H1 (cell line): ENCODE measurements around the gene ZNF316. TPM values are rescaled to one million over a fixed set of nuclear protein-coding genes. Genes with fewer than 3 reads are reported as not detected.

ENCODE experiments used
- ASH2L ChIP-seq: fragments of 200-600, 300-600 bp; sonication (generic); IDR thresholded peaks from one replicate; pipeline ENCODE4 v1.7.1; 2017; ENCODE audit warnings: low read length
- BCL11A ChIP-seq, 2 experiments: IDR thresholded peaks; one replicate each; pipeline ENCODE4 v1.6.1; 2011; ENCODE audit warnings: low read depth in 2 of 2, low read length in 2 of 2, mild to moderate bottlenecking in 2 of 2
- CHD1 ChIP-seq: IDR thresholded peaks from 2 replicates; pipeline ENCODE4 v1.6.1; 2012; ENCODE audit warnings: low read depth, low read length, improper control_type of control experiment
- POLR2AphosphoS5 ChIP-seq: IDR thresholded peaks from 2 replicates; pipeline ENCODE4 v1.6.1; 2011; ENCODE audit warnings: low read depth, low read length
- POU5F1 ChIP-seq: IDR thresholded peaks from 2 replicates; pipeline ENCODE4 v1.6.1; 2011; ENCODE audit warnings: low read depth, mild to moderate bottlenecking, low read length, moderate library complexity
- RBBP5 ChIP-seq: IDR thresholded peaks from 2 replicates; pipeline ENCODE4 v1.7.1; 2012; ENCODE audit warnings: low read depth, mild to moderate bottlenecking, inconsistent platforms, low read length, moderate library complexity, borderline replicate concordance
- ZNF274 ChIP-seq: IDR thresholded peaks from 2 replicates; pipeline ENCODE4 v1.7.0; 2012; ENCODE audit warnings: low read length, borderline replicate concordance; ENCODE audit errors: extremely low read depth
- polyA plus RNA-seq, 7 experiments: library from polyadenylated mRNA; depleted of rRNA in 3 of 7; stranded (reverse) in 5 of 7; unstranded in 2 of 7; fragments of >200 nt in 5 of 7; fragments of 200-250 nt in 2 of 7; gene quantifications; 1 replicate in 5 of 7; 2 replicates in 1 of 7; 4 replicates in 1 of 7; pipeline versions ENCODE4 v1.2.1 to v1.2.3, GENCODE V29; 2011 to 2013; ENCODE audit warnings: missing spikeins in 2 of 7, mixed read lengths in 2 of 7
- total RNA-seq: library from RNA; stranded (reverse); fragmentation: NEBNext Ultra II Directional; extraction: Animal tissue kit (Norgen Biotek cat#: 25700); gene quantifications from 2 replicates; pipeline ENCODE4 v1.2.1, GENCODE V29; 2021
- TF ChIP-seq, protein P1 (sequence below): fragments of 300-600 bp; sonication (generic); IDR thresholded peaks from 2 replicates; pipeline ENCODE4 v1.7.1; 2012; ENCODE audit warnings: low read length, moderate library complexity, mild to moderate bottlenecking, inconsistent platforms; ENCODE audit not compliant: insufficient replicate concordance
- TF ChIP-seq, protein P2 (sequence below): IDR thresholded peaks from 2 replicates; pipeline ENCODE4 v1.6.1; 2011; ENCODE audit warnings: low read depth, mild to moderate bottlenecking, low read length; ENCODE audit not compliant: insufficient read depth

Gene ZNF316
- total and polyA plus RNA-seq, 2 of the 8 experiments (the other 6 are each of a cell fraction or from before 2014, with no cell fraction given), result 3.6 to 13.7 TPM

- TF ChIP-seq, protein P1, sequence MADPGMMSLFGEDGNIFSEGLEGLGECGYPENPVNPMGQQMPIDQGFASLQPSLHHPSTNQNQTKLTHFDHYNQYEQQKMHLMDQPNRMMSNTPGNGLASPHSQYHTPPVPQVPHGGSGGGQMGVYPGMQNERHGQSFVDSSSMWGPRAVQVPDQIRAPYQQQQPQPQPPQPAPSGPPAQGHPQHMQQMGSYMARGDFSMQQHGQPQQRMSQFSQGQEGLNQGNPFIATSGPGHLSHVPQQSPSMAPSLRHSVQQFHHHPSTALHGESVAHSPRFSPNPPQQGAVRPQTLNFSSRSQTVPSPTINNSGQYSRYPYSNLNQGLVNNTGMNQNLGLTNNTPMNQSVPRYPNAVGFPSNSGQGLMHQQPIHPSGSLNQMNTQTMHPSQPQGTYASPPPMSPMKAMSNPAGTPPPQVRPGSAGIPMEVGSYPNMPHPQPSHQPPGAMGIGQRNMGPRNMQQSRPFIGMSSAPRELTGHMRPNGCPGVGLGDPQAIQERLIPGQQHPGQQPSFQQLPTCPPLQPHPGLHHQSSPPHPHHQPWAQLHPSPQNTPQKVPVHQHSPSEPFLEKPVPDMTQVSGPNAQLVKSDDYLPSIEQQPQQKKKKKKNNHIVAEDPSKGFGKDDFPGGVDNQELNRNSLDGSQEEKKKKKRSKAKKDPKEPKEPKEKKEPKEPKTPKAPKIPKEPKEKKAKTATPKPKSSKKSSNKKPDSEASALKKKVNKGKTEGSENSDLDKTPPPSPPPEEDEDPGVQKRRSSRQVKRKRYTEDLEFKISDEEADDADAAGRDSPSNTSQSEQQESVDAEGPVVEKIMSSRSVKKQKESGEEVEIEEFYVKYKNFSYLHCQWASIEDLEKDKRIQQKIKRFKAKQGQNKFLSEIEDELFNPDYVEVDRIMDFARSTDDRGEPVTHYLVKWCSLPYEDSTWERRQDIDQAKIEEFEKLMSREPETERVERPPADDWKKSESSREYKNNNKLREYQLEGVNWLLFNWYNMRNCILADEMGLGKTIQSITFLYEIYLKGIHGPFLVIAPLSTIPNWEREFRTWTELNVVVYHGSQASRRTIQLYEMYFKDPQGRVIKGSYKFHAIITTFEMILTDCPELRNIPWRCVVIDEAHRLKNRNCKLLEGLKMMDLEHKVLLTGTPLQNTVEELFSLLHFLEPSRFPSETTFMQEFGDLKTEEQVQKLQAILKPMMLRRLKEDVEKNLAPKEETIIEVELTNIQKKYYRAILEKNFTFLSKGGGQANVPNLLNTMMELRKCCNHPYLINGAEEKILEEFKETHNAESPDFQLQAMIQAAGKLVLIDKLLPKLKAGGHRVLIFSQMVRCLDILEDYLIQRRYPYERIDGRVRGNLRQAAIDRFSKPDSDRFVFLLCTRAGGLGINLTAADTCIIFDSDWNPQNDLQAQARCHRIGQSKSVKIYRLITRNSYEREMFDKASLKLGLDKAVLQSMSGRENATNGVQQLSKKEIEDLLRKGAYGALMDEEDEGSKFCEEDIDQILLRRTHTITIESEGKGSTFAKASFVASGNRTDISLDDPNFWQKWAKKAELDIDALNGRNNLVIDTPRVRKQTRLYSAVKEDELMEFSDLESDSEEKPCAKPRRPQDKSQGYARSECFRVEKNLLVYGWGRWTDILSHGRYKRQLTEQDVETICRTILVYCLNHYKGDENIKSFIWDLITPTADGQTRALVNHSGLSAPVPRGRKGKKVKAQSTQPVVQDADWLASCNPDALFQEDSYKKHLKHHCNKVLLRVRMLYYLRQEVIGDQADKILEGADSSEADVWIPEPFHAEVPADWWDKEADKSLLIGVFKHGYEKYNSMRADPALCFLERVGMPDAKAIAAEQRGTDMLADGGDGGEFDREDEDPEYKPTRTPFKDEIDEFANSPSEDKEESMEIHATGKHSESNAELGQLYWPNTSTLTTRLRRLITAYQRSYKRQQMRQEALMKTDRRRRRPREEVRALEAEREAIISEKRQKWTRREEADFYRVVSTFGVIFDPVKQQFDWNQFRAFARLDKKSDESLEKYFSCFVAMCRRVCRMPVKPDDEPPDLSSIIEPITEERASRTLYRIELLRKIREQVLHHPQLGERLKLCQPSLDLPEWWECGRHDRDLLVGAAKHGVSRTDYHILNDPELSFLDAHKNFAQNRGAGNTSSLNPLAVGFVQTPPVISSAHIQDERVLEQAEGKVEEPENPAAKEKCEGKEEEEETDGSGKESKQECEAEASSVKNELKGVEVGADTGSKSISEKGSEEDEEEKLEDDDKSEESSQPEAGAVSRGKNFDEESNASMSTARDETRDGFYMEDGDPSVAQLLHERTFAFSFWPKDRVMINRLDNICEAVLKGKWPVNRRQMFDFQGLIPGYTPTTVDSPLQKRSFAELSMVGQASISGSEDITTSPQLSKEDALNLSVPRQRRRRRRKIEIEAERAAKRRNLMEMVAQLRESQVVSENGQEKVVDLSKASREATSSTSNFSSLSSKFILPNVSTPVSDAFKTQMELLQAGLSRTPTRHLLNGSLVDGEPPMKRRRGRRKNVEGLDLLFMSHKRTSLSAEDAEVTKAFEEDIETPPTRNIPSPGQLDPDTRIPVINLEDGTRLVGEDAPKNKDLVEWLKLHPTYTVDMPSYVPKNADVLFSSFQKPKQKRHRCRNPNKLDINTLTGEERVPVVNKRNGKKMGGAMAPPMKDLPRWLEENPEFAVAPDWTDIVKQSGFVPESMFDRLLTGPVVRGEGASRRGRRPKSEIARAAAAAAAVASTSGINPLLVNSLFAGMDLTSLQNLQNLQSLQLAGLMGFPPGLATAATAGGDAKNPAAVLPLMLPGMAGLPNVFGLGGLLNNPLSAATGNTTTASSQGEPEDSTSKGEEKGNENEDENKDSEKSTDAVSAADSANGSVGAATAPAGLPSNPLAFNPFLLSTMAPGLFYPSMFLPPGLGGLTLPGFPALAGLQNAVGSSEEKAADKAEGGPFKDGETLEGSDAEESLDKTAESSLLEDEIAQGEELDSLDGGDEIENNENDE, result no peak
- no peak for TF ChIP-seq RBBP5
- TF ChIP-seq, protein P2, sequence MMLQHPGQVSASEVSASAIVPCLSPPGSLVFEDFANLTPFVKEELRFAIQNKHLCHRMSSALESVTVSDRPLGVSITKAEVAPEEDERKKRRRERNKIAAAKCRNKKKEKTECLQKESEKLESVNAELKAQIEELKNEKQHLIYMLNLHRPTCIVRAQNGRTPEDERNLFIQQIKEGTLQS, result no peak
- TF ChIP-seq POU5F1, result no peak
- TF ChIP-seq POLR2AphosphoS5, result no peak
- no peak for TF ChIP-seq BCL11A (IDR thresholded peaks at IDR 0.05; ENCODE audit: low read depth in 2 of 2, low read length in 2 of 2)
- TF ChIP-seq ZNF274, result no peak
- TF ChIP-seq CHD1, result no peak
- no peak for TF ChIP-seq ASH2L
Observed at GRCh38 chr7:6621195-6622133, 15.7 kb upstream of the ZNF316 start (continued).
